Measurements from ENCODE around the gene SRSF1. TPM values are rescaled to one million over a fixed set of nuclear protein-coding genes. Genes with fewer than 3 reads are reported as not detected.

The SRSF1 gene
- total and polyA plus RNA-seq, 10 donors: 65.8 to 213 (median 172) TPM

- Histone ChIP-seq H3K9me3 (no peaks in the 10 kb centered on the region), H3K36me3 (peaks cover 0 to 67% (median 47%) of the 10 kb centered on the region in 6 donors), H3K27me3 (replicated peaks in 1 of 7) (no peaks in the 10 kb centered on the region), H3K4me1 (peaks cover 26 to 85% (median 67%) of the 10 kb centered on the region in 6 donors), H3K4me3 (peak overlapping the region in 1 of 8 donors; percentile 83), H3K27ac (peak overlapping the region in 1 of 8 donors; percentile 4)
- no peak for TF ChIP-seq POLR2AphosphoS5 (IDR thresholded peaks at IDR 0.05)
- no peak for TF ChIP-seq CTCF (IDR thresholded peaks at IDR 0.05 in 8 of 11, conservative IDR thresholded peaks at IDR 0.05 in 3 of 11)
- TF ChIP-seq POLR2A (IDR thresholded peaks at IDR 0.05): no peak
- intact Hi-C loops (cut with DNase I; ENCODE audit: low total_unique reads): loop anchor here (10.0 kb wide), 1 partner anchor 81 kb away; the partner anchor contains the start of gene DYNLL2
- 51 to 82% (median 56%) methylated on average over 3 of the region's 3 CpGs for WGBS, 5 donors
- no peak for DNase-seq
Observed at GRCh38 chr17:58004060-58004459, 3.0 kb downstream of the SRSF1 start.

- intact Hi-C loops (cut with DNase I; ENCODE audit: low total_unique reads): loop anchor here (10.0 kb wide), 1 partner anchor 82 kb away; the partner anchor contains the start of gene DYNLL2
- Histone ChIP-seq H3K9me3 (no peaks in the 10 kb centered on the region), H3K4me3 (no peak overlapping the region), H3K36me3 (peaks cover 0 to 78% (median 49%) of the 10 kb centered on the region in 6 donors), H3K4me1 (peaks cover 26 to 83% (median 63%) of the 10 kb centered on the region in 6 donors), H3K27ac (no peak overlapping the region), H3K27me3 (replicated peaks in 1 of 7) (no peaks in the 10 kb centered on the region)
- WGBS, 5 donors: 87 to 96% (median 94%) methylated on average over 2 of the region's 2 CpGs
- TF ChIP-seq POLR2AphosphoS5 (IDR thresholded peaks at IDR 0.05) (no peak), CTCF (IDR thresholded peaks at IDR 0.05 in 8 of 11, conservative IDR thresholded peaks at IDR 0.05 in 3 of 11) (no peak)
- DNase-seq: no peak
Observed at GRCh38 chr17:58002973-58003372, 4.1 kb downstream of the SRSF1 start.

- TF ChIP-seq POLR2A (IDR thresholded peaks at IDR 0.05): no peak
- no peak for TF ChIP-seq CTCF (IDR thresholded peaks at IDR 0.05 in 8 of 11, conservative IDR thresholded peaks at IDR 0.05 in 3 of 11)
- no peak for TF ChIP-seq POLR2AphosphoS5 (IDR thresholded peaks at IDR 0.05)
- Histone ChIP-seq H3K9me3 (no peaks in the 10 kb centered on the region), H3K4me3 (no peak overlapping the region), H3K36me3 (peaks cover 0 to 84% (median 51%) of the 10 kb centered on the region in 6 donors), H3K27ac (no peak overlapping the region), H3K27me3 (replicated peaks in 1 of 7) (no peaks in the 10 kb centered on the region), H3K4me1 (peaks cover 26 to 80% (median 62%) of the 10 kb centered on the region in 6 donors)
- 71 to 81% (median 77%) methylated on average over 4 of the region's 4 CpGs for WGBS, 5 donors
- intact Hi-C loops (cut with DNase I; ENCODE audit: low total_unique reads): loop anchor here (10.0 kb wide), 1 partner anchor 82 kb away; the partner anchor contains the start of gene DYNLL2
- no peak for DNase-seq
Observed at GRCh38 chr17:58002154-58002948, 4.7 kb downstream of the SRSF1 start.

- Histone ChIP-seq H3K4me1 (peaks cover 26 to 80% (median 62%) of the 10 kb centered on the region in 6 donors), H3K36me3 (peaks cover 0 to 92% (median 53%) of the 10 kb centered on the region in 6 donors), H3K27me3 (replicated peaks in 1 of 7) (no peaks in the 10 kb centered on the region), H3K9me3 (no peaks in the 10 kb centered on the region), H3K4me3 (no peak overlapping the region), H3K27ac (no peak overlapping the region)
- intact Hi-C loops (cut with DNase I; ENCODE audit: low total_unique reads): loop anchor here (10.0 kb wide), 1 partner anchor 83 kb away; the partner anchor contains the start of gene DYNLL2
- no peak for DNase-seq
- 42 to 64% (median 54%) methylated on average over 1 of the region's 1 CpG for WGBS, 5 donors
- TF ChIP-seq POLR2AphosphoS5 (IDR thresholded peaks at IDR 0.05) (no peak), CTCF (IDR thresholded peaks at IDR 0.05 in 8 of 11, conservative IDR thresholded peaks at IDR 0.05 in 3 of 11) (no peak), POLR2A (IDR thresholded peaks at IDR 0.05) (no peak)
Observed at GRCh38 chr17:58001461-58002124, 5.5 kb downstream of the SRSF1 start.
